HG03442 (cell line): Measurements from ENCODE around the gene KRTAP5-11.
"Not testable (repeated sequence)": the region's sequence is repeated elsewhere in the genome, so short reads cannot be mapped to it uniquely, and the experiment has no call there.

Source experiments
- ATAC-seq: cut with Tn5 transposase; IDR thresholded peaks from one replicate; pipeline ENCODE4 v1.9.1; 2021; ENCODE audit warnings: mild to moderate bottlenecking, moderate library complexity; ENCODE audit not compliant: unreplicated experiment

Gene KRTAP5-11

GRCh38 chr11:71534711-71535608 lies 47.7 kb downstream of the KRTAP5-11 start:
- ATAC-seq, result not testable (repeated sequence)

- ATAC-seq, result no peak
Observed at GRCh38 chr11:71532036-71532610, 50.6 kb downstream of the KRTAP5-11 start.
